IMR-90 (cell line): ENCODE measurements around the gene CCDC148. TPM values are rescaled to one million over a fixed set of nuclear protein-coding genes. Genes with fewer than 3 reads are reported as not detected.
A peak's percentile ranks its signal among the peaks of the same experiment; 100 is the strongest.

Source experiments
- ATAC-seq: fragments of 200-7000 bp; cut with Tn5 transposase; 2 replicates; pipeline ENCODE4 v1.9.1; 2020; ENCODE audit warnings: low read depth, mild to moderate bottlenecking, moderate library complexity
- BruUV-seq: library from RNA; stranded (reverse); fragments of 400-500 nt; replicated peaks from 2 replicates; lab custom pipeline; 2021; lab: Mats Ljungman, UMichigan
- CTCF ChIA-PET: fragments of 300-600 bp; formaldehyde crosslinking; extraction: SDS; loops from one replicate; lab custom pipeline; 2021; ENCODE audit warnings: antibody characterized with exemption; lab: Yijun Ruan, JAX
- POLR2A ChIA-PET: fragments of 300-600 bp; sonication (Branson Sonifier 250); formaldehyde crosslinking; loops from one replicate; lab custom pipeline; 2022; ENCODE audit warnings: antibody characterized with exemption; ENCODE audit not compliant: unreplicated experiment; lab: Charles Lee
- DNase-seq: peaks from one replicate; pipeline ENCODE4 v3.0.0; 2013
- H2AFZ ChIP-seq: replicated peaks from 2 replicates; pipeline ENCODE3; 2013; ENCODE audit warnings: low read length, mild to moderate bottlenecking; ENCODE audit not compliant: poor library complexity
- H2AK5ac ChIP-seq: 2 replicates; pipeline ENCODE4 v1.6.1; 2013; ENCODE audit warnings: low read depth, low read length, inconsistent platforms
- H2AK9ac ChIP-seq: replicated peaks from 2 replicates; pipeline ENCODE3; 2013; ENCODE audit warnings: mild to moderate bottlenecking, low read depth, low read length, moderate library complexity; ENCODE audit not compliant: poor library complexity
- H2BK120ac ChIP-seq: 2 replicates; pipeline ENCODE4 v1.6.1; 2013; ENCODE audit warnings: low read depth, low read length, inconsistent platforms
- H2BK15ac ChIP-seq: 3 replicates; pipeline ENCODE4 v1.6.1; 2013; ENCODE audit warnings: low read depth, low read length, inconsistent platforms
- H2BK20ac ChIP-seq: 2 replicates; pipeline ENCODE4 v1.6.1; 2013; ENCODE audit warnings: low read depth, mild to moderate bottlenecking, inconsistent platforms, low read length, moderate library complexity
- H2BK5ac ChIP-seq: 2 replicates; pipeline ENCODE4 v1.6.1; 2013; ENCODE audit warnings: mild to moderate bottlenecking, low read depth, low read length, inconsistent platforms; ENCODE audit not compliant: poor library complexity, severe bottlenecking
- H3K14ac ChIP-seq: replicated peaks from 2 replicates; pipeline ENCODE4 v1.6.1; 2013; ENCODE audit warnings: low read depth, low read length, inconsistent platforms
- H3K18ac ChIP-seq: 2 replicates; pipeline ENCODE4 v1.6.1; 2013; ENCODE audit warnings: low read depth, low read length, control low read depth
- H3K23ac ChIP-seq: 2 replicates; pipeline ENCODE4 v1.6.1; 2013; ENCODE audit warnings: low read depth, low read length, inconsistent platforms
- H3K27ac ChIP-seq: 2 replicates; pipeline ENCODE4 v1.5.1; 2013; ENCODE audit warnings: mild to moderate bottlenecking, control low read depth, low read length; ENCODE audit not compliant: insufficient read depth
- H3K27me3 ChIP-seq: 2 replicates; pipeline ENCODE4 v1.6.1; 2013; ENCODE audit warnings: low read length; ENCODE audit not compliant: control insufficient read depth, insufficient read depth
- H3K36me3 ChIP-seq: 2 replicates; pipeline ENCODE4 v1.6.1; 2013; ENCODE audit warnings: low read length, mixed read lengths; ENCODE audit not compliant: control insufficient read depth, insufficient read depth
- H3K4ac ChIP-seq: 2 replicates; pipeline ENCODE4 v1.6.1; 2013; ENCODE audit warnings: low read depth, low read length, inconsistent platforms
- H3K4me1 ChIP-seq: 2 replicates; pipeline ENCODE4 v1.6.1; 2013; ENCODE audit warnings: low read length, mixed read lengths; ENCODE audit not compliant: control insufficient read depth, insufficient read depth
- H3K4me2 ChIP-seq: 2 replicates; pipeline ENCODE4 v1.6.1; 2013; ENCODE audit warnings: low read depth, mild to moderate bottlenecking, control low read depth, low read length, moderate library complexity
- H3K4me3 ChIP-seq: 2 replicates; pipeline ENCODE4 v1.5.1; 2013; ENCODE audit warnings: low read depth, mild to moderate bottlenecking, control low read depth, low read length, moderate library complexity; ENCODE audit not compliant: insufficient read depth
- H3K56ac ChIP-seq: 2 replicates; pipeline ENCODE4 v1.6.1; 2013; ENCODE audit warnings: low read length, inconsistent platforms; ENCODE audit not compliant: insufficient read depth; ENCODE audit errors: extremely low read depth
- H3K79me1 ChIP-seq, 2 experiments: 2 replicates each; pipeline ENCODE4 v1.6.1; 2013; ENCODE audit warnings: low read length in 2 of 2, inconsistent platforms in 1 of 2, low read depth in 1 of 2
- H3K9ac ChIP-seq: 2 replicates; pipeline ENCODE4 v1.6.1; 2013; ENCODE audit warnings: low read depth, low read length, control low read depth
- H3K9me1 ChIP-seq: 2 replicates; pipeline ENCODE4 v1.6.1; 2013; ENCODE audit warnings: low read length, inconsistent platforms; ENCODE audit not compliant: insufficient read depth
- H3K9me3 ChIP-seq: 2 replicates; pipeline ENCODE4 v1.6.1; 2013; ENCODE audit warnings: low read length; ENCODE audit not compliant: control insufficient read depth, insufficient read depth
- H4K20me1 ChIP-seq: 2 replicates; pipeline ENCODE4 v1.6.1; 2013; ENCODE audit warnings: low read length, inconsistent platforms; ENCODE audit not compliant: insufficient read depth
- H4K5ac ChIP-seq: 2 replicates; pipeline ENCODE4 v1.6.1; 2013; ENCODE audit warnings: mild to moderate bottlenecking, low read depth, low read length, control low read depth
- H4K8ac ChIP-seq, 2 experiments: 2 replicates each; pipeline ENCODE4 v1.6.1; 2013; ENCODE audit warnings: low read depth in 2 of 2, low read length in 2 of 2, control low read depth in 1 of 2, inconsistent platforms in 1 of 2
- H4K91ac ChIP-seq: 2 replicates; pipeline ENCODE4 v1.6.1; 2013; ENCODE audit warnings: low read depth, low read length, inconsistent platforms; ENCODE audit not compliant: insufficient read depth
- CEBPB ChIP-seq: IDR thresholded peaks from 2 replicates; pipeline ENCODE4 v1.6.1; 2012; ENCODE audit warnings: low read depth, low read length, improper control_type of control experiment
- ELK1 ChIP-seq: fragments of 150-350 bp; IDR thresholded peaks from 2 replicates; pipeline ENCODE4 v1.6.1; 2016; ENCODE audit warnings: low read depth, mild to moderate bottlenecking, low read length, moderate library complexity, borderline replicate concordance
- MAFK ChIP-seq: IDR thresholded peaks from 2 replicates; pipeline ENCODE4 v1.6.1; 2012; ENCODE audit warnings: low read depth, low read length, improper control_type of control experiment
- MAZ ChIP-seq: IDR thresholded peaks from 2 replicates; pipeline ENCODE4 v1.6.1; 2012; ENCODE audit warnings: low read depth, mild to moderate bottlenecking, low read length, improper control_type of control experiment, moderate library complexity, borderline replicate concordance
- NFE2L2 ChIP-seq: fragments of 150-350 bp; IDR thresholded peaks from 2 replicates; pipeline ENCODE4 v1.6.1; 2016; ENCODE audit warnings: low read depth, mild to moderate bottlenecking, low read length
- WGBS, 2 experiments: methylation state at CpG; one replicate each; pipeline versions ENCODE4 v1.1.5 to v1.1.7; 2013; ENCODE audit warnings: missing lambda C conversion rate in 2 of 2; ENCODE audit not compliant: insufficient read length in 1 of 2; ENCODE audit errors: extremely low coverage in 2 of 2; 5-methylcytosine and 5-hydroxymethylcytosine counted together
- dilution Hi-C: fragments of 300-500 bp; cut with HindIII; formaldehyde crosslinking; loops from one replicate; pipeline ENCODE4 v1.14.3; 2018; ENCODE audit warnings: low sequenced_read_pairs; ENCODE audit not compliant: unreplicated experiment
- in situ Hi-C: fragments of 300-500 bp; cut with MboI; formaldehyde crosslinking; loops from 3 replicates; pipeline ENCODE4 v1.14.3; 2019; ENCODE audit warnings: low sequenced_read_pairs, inconsistent platforms, mixed read lengths
- intact Hi-C: fragments of 100-400 bp; cut with micrococcal nuclease; formaldehyde crosslinking; loops from 2 replicates; pipeline ENCODE4 v1.10.0; 2022
- polyA plus RNA-seq, 3 experiments: library from polyadenylated mRNA; depleted of rRNA; stranded (reverse); fragments of >200 nt; gene quantifications; 2 replicates each; pipeline ENCODE4 v1.2.3, GENCODE V29; 2012; ENCODE audit warnings: low replicate concordance in 1 of 3
- total RNA-seq: library from RNA; depleted of rRNA; stranded (reverse); fragments of >200 nt; gene quantifications from 2 replicates; pipeline ENCODE4 v1.2.3, GENCODE V29; 2012
- TF ChIP-seq, protein P1 (sequence below): conservative IDR thresholded peaks from 2 replicates; pipeline ENCODE4 v1.5.1; 2012; ENCODE audit warnings: mild to moderate bottlenecking, low read depth, low read length, improper control_type of control experiment

The CCDC148 gene
- total and polyA plus RNA-seq, 2 of the 4 experiments (the other 2 are of a cell fraction), result 0.18 to 0.31 TPM

- Histone ChIP-seq H3K9me1 (peaks cover 11% of the 10 kb centered on the region), H3K4me1 (peaks cover 10% of the 10 kb centered on the region; the same call in 1 of the 2 replicates), H3K79me1 (no peaks in the 10 kb centered on the region), H4K91ac (no peak overlapping the region), H3K18ac (no peak overlapping the region), H2BK5ac (peak overlapping the region; percentile 8), H2BK120ac (no peak overlapping the region), H2AK9ac (no peak overlapping the region), H2AFZ (no peak overlapping the region), H3K4me3 (no peak overlapping the region), H3K14ac (no peak overlapping the region), H2BK15ac (no peak overlapping the region), H3K4me2 (peak overlapping the region; percentile 42; the same call in 1 of the 2 replicates), H3K9me3 (peaks cover 15% of the 10 kb centered on the region), H2AK5ac (no peak overlapping the region), H4K5ac (no peak overlapping the region), H3K27ac (no peak overlapping the region), H3K4ac (no peak overlapping the region), H2BK20ac (no peak overlapping the region), H4K20me1 (no peaks in the 10 kb centered on the region), H3K27me3 (no peaks in the 10 kb centered on the region), H3K23ac (no peak overlapping the region), H4K8ac (no peak overlapping the region), H3K9ac (no peak overlapping the region), H3K36me3 (no peaks in the 10 kb centered on the region), H3K56ac (no peak overlapping the region)
- no peak for TF ChIP-seq MAZ
- no peak for TF ChIP-seq ELK1
- no peak for TF ChIP-seq CEBPB
- TF ChIP-seq, protein P1, sequence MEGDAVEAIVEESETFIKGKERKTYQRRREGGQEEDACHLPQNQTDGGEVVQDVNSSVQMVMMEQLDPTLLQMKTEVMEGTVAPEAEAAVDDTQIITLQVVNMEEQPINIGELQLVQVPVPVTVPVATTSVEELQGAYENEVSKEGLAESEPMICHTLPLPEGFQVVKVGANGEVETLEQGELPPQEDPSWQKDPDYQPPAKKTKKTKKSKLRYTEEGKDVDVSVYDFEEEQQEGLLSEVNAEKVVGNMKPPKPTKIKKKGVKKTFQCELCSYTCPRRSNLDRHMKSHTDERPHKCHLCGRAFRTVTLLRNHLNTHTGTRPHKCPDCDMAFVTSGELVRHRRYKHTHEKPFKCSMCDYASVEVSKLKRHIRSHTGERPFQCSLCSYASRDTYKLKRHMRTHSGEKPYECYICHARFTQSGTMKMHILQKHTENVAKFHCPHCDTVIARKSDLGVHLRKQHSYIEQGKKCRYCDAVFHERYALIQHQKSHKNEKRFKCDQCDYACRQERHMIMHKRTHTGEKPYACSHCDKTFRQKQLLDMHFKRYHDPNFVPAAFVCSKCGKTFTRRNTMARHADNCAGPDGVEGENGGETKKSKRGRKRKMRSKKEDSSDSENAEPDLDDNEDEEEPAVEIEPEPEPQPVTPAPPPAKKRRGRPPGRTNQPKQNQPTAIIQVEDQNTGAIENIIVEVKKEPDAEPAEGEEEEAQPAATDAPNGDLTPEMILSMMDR, result no peak
- TF ChIP-seq MAFK, result no peak
- TF ChIP-seq NFE2L2, result no peak
- in situ Hi-C loops, result no loop called here
- ChIA-PET CTCF (no interaction called here), POLR2A (interaction anchor here (0.6 kb wide), 1 partner anchor 1958 kb away, joined by 3 read pairs; no protein-coding TSS in a partner anchor)
- ATAC-seq (no peak; the same call in none of the 2 replicates), DNase-seq (peak; percentile 14)
- intact Hi-C loops, result loop anchor here (2.0 to 5.0 kb wide), 3 partner anchors 43 to 189 kb away; partner anchors contain the start of genes CCDC148 and PKP4
- dilution Hi-C loops, result no loop called here
- no TSS peak for BruUV-seq
- no CpG with 5 or more reads among the region's 2 CpGs for WGBS, 2 experiments
Observed at GRCh38 chr2:158413581-158413980, 43.0 kb downstream of the CCDC148 start.
